Vagina (tissue), 2 donors: ENCODE measurements around the gene GDPD4. TPM values are rescaled to one million over a fixed set of nuclear protein-coding genes. Genes with fewer than 3 reads are reported as not detected.

ENCODE experiments used
- DNase-seq, 2 donors: peaks; one replicate each; pipeline ENCODE4 v3.0.0-alpha.2; 2017; ENCODE audit errors: extremely low spot score in 2 of 2
- H3K27ac ChIP-seq: fragments of 200-600 bp; sonication (generic); one replicate; pipeline ENCODE4 v1.5.1; 2019
- H3K27me3 ChIP-seq: fragments of 200-600 bp; sonication (generic); one replicate; pipeline ENCODE4 v1.5.1; 2019
- H3K36me3 ChIP-seq, 2 donors: fragments of 200-600 bp; sonication (generic); one replicate each; pipeline ENCODE4 v1.5.1; 2017 to 2019
- H3K4me1 ChIP-seq: fragments of 200-600 bp; sonication (generic); one replicate; pipeline ENCODE4 v1.5.1; 2019
- H3K4me3 ChIP-seq, 2 donors: fragments of 200-600 bp; sonication (generic); 1 replicate in 1 of 2; 2 replicates in 1 of 2; pipeline ENCODE4 v1.5.1; 2016 to 2019
- H3K9me3 ChIP-seq: fragments of 200-600 bp; sonication (generic); one replicate; pipeline ENCODE4 v1.5.1; 2019
- POLR2A ChIP-seq, 2 donors: fragments of 450-650 bp; IDR thresholded peaks; one replicate each; pipeline ENCODE4 v1.6.1; 2017; ENCODE audit warnings: antibody characterized with exemption in 2 of 2, mild to moderate bottlenecking in 2 of 2, moderate library complexity in 2 of 2
- POLR2AphosphoS5 ChIP-seq, 2 donors: sonication (generic); formaldehyde crosslinking; IDR thresholded peaks; one replicate each; pipeline ENCODE4 v1.9.0; 2017; ENCODE audit warnings: antibody characterized with exemption in 2 of 2, mild to moderate bottlenecking in 2 of 2, low read depth in 1 of 2; ENCODE audit not compliant: insufficient read depth in 1 of 2
- intact Hi-C: fragments of 100-400 bp; cut with DNase I; formaldehyde crosslinking; loops from one replicate; pipeline ENCODE4 v1.15.1; 2023
- total RNA-seq: library from RNA; depleted of rRNA; stranded (reverse); fragments of >200 nt; gene quantifications from one replicate; pipeline ENCODE4 v1.2.3, GENCODE V29; 2016
- TF ChIP-seq, protein P1 (sequence below), 3 experiments: fragments of 450-650 bp in 2 of 3; fragments of 200-600 bp in 1 of 3; sonication (generic) in 1 of 3; IDR thresholded peaks; one replicate each; pipeline ENCODE4 v1.5.1; 2017 to 2019; ENCODE audit warnings: antibody characterized with exemption in 3 of 3, mild to moderate bottlenecking in 2 of 3, moderate library complexity in 2 of 3

Gene GDPD4
- total RNA-seq, 1 donor from 2014 or later = not detected

DNA sequence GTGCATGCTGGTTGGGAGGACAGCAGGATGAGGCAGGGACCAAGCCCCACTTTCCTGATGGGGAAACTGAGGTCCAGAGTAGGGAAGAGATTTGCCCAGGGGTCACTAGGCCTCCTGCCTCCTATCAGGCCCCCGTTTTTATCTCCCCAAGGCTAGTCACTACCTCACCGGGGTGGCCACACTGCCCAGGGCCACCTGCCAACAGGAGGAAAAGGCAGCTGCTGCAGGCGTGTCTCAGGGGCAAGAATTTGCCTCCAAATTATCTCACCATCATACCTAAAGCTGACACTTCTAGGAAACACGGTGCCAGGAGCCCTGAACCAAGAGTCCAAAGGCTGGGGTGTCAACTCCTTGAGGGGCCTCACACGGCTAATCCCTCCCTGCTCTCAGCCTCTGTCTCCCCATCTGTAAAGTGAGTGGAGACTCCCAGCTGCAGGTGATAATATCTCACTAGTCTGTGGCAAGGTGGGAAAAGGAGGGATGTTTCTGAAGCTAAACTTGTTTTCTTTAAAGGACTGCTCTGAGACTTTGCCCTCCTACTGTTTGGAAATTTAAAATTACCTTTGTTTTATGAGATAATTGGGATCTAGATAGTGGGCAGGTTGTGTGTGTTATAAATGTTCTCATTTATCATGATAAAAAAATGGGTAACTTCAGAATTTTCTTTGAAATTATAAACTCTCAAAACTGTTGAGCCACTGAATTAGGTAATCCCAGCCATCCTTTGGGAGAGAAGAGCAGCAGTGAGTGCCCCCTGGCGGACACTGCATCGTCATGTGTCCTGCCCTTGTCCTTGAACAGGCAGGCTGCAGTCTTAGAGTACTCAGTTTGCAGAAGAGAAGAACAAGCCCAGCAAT lies 113.5 kb downstream of the GDPD4 start:
- no peaks in the 10 kb centered on the region for H3K9me3 ChIP-seq
- no peaks in the 10 kb centered on the region for H3K27me3 ChIP-seq
- intact Hi-C loops = loop anchor here (5.0 to 10.0 kb wide), 2 partner anchors 61 to 143 kb away; partner anchors contain the start of gene MYO7A
- H3K36me3 ChIP-seq = no peaks in the 10 kb centered on the region
- H3K27ac ChIP-seq = no peak overlapping the region
- peak in 1 of 2 donors; percentile 12 for TF ChIP-seq POLR2AphosphoS5 (IDR thresholded peaks at IDR 0.05; ENCODE audit: insufficient read depth in 1 of 2, low read depth in 1 of 2)
- TF ChIP-seq, protein P1, sequence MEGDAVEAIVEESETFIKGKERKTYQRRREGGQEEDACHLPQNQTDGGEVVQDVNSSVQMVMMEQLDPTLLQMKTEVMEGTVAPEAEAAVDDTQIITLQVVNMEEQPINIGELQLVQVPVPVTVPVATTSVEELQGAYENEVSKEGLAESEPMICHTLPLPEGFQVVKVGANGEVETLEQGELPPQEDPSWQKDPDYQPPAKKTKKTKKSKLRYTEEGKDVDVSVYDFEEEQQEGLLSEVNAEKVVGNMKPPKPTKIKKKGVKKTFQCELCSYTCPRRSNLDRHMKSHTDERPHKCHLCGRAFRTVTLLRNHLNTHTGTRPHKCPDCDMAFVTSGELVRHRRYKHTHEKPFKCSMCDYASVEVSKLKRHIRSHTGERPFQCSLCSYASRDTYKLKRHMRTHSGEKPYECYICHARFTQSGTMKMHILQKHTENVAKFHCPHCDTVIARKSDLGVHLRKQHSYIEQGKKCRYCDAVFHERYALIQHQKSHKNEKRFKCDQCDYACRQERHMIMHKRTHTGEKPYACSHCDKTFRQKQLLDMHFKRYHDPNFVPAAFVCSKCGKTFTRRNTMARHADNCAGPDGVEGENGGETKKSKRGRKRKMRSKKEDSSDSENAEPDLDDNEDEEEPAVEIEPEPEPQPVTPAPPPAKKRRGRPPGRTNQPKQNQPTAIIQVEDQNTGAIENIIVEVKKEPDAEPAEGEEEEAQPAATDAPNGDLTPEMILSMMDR (IDR thresholded peaks at IDR 0.05) = peak; percentile 72 to 88 (median 84)
- TF ChIP-seq POLR2A (IDR thresholded peaks at IDR 0.05) = no peak
- no peak overlapping the region for H3K4me3 ChIP-seq
- peaks cover 3% of the 10 kb centered on the region for H3K4me1 ChIP-seq
- no peak for DNase-seq

DNA sequence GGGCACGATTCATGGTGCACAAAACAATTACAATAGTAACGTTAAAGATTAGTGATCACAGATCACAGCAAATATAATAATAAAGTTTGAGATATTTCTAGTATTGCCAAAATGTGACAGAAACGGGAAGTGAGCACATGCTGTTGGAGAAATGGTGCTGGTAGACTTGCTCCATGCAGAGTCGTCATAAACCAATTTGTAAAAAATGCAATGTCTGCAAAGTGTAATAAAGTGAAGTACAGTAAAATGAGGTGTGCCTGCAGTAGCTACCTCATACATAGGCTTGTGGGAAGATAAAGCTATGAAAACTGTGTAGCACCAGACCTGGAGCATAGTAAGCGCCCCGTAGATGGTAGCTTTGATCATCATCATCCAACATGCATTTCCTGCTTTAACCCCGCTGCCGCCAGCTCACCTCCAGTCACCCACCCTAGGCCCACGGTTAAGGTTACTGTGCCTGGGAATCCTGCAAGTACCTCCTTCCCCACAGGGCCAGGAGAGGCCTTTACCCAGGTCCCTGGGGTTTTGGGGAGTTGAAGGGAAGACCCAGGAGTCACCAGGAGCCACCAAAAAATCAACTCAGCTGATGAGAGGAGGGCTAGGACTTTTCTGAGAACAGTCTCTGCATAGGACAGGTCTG lies 114.3 kb downstream of the GDPD4 start:
- Histone ChIP-seq H3K36me3 (no peaks in the 10 kb centered on the region), H3K27ac (no peak overlapping the region), H3K4me3 (no peak overlapping the region), H3K4me1 (peaks cover 3% of the 10 kb centered on the region), H3K27me3 (no peaks in the 10 kb centered on the region), H3K9me3 (no peaks in the 10 kb centered on the region)
- DNase-seq = no peak
- TF ChIP-seq, protein P1 (IDR thresholded peaks at IDR 0.05) = no peak
- no peak for TF ChIP-seq POLR2AphosphoS5 (IDR thresholded peaks at IDR 0.05; ENCODE audit: insufficient read depth in 1 of 2, low read depth in 1 of 2)
- TF ChIP-seq POLR2A (IDR thresholded peaks at IDR 0.05) = no peak
- intact Hi-C loops = loop anchor here (5.0 to 10.0 kb wide), 2 partner anchors 60 to 142 kb away; partner anchors contain the start of gene MYO7A

DNA sequence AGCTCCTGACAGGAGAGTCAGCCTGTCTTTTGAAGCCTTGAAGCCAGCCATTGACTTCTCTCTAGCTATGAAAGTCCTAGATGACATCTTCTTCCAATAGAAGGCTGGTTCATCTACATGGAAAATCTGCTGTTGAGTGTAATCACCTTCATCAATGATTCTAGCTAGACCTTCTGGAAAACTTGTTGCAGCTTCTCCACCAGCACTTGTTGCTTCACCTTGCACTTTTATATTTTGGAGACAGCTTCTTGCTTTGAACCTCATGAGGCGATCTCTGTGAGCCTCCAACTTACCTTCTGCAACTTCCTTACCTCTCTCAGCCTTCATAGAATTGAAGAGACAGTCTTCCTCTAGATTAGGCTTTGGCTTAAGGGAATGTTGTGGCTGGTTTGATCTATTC lies 115.2 kb downstream of the GDPD4 start:
- Histone ChIP-seq H3K9me3 (no peaks in the 10 kb centered on the region), H3K36me3 (no peaks in the 10 kb centered on the region)

DNA sequence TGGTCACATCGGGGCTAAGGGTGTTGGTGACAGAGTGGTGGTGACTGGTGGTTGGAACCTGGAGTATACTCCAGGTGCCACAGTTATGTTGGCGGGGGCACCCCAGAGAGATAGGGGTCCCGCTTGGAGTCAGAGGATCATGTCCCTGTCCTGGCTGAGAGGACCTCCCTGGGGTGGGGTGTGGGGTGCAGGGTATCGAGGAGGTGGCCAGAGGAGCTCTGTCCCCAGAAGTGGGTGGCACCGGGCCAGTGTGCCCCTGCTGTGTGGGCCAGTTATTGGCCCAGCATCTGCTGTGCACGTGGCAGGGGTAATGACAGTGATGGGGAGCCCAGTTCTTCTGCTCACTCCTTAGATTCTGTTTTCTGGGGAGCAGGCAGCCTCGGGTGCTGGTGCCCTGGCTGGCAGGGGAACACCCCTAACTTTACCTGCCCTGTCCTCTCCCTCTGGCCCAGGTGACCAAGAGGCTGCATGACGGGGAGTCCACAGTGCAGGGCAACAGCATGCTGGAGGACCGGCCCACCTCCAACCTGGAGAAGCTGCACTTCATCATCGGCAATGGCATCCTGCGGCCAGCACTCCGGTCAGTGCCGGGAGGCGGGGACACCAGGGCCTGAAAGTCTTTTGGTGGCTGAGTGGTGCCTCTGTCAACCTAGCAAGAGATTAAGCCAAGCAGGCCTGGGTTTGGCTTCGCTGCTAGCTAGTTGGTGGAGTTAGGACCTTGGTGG lies 117.2 kb downstream of the GDPD4 start:
- Histone ChIP-seq H3K4me3 (no peak overlapping the region), H3K27me3 (no peaks in the 10 kb centered on the region), H3K4me1 (no peaks in the 10 kb centered on the region), H3K27ac (no peak overlapping the region), H3K36me3 (no peaks in the 10 kb centered on the region), H3K9me3 (no peaks in the 10 kb centered on the region)
- no peak for DNase-seq
- intact Hi-C loops = loop anchor here (10.0 kb wide), 1 partner anchor 139 kb away; no protein-coding TSS in a partner anchor
- TF ChIP-seq POLR2AphosphoS5 (IDR thresholded peaks at IDR 0.05; ENCODE audit: insufficient read depth in 1 of 2, low read depth in 1 of 2) = no peak
- no peak for TF ChIP-seq POLR2A (IDR thresholded peaks at IDR 0.05)
- TF ChIP-seq, protein P1 (IDR thresholded peaks at IDR 0.05) = no peak

More for the DNA sequence above, 115.2 kb downstream of the GDPD4 start:
- Histone ChIP-seq H3K27me3 (no peaks in the 10 kb centered on the region), H3K4me3 (no peak overlapping the region), H3K4me1 (no peaks in the 10 kb centered on the region), H3K27ac (no peak overlapping the region)
- intact Hi-C loops = loop anchor here (5.0 to 10.0 kb wide), 2 partner anchors 59 to 142 kb away; partner anchors contain the start of gene MYO7A
- DNase-seq = no peak
- no peak for TF ChIP-seq POLR2AphosphoS5 (IDR thresholded peaks at IDR 0.05; ENCODE audit: insufficient read depth in 1 of 2, low read depth in 1 of 2)
- TF ChIP-seq, protein P1 (IDR thresholded peaks at IDR 0.05) = no peak
- TF ChIP-seq POLR2A (IDR thresholded peaks at IDR 0.05) = no peak
